ENCODE measurements around the gene C5orf46.
A peak's percentile ranks its signal among the peaks of the same experiment; 100 is the strongest.

Gene C5orf46

GRCh38 chr5:147863454-147864158 is 42.7 kb downstream of the C5orf46 start:
- Mint-ChIP-seq H3K4me1 (no peaks in the 10 kb centered on the region), H3K4me3 (no peak overlapping the region)

DNA sequence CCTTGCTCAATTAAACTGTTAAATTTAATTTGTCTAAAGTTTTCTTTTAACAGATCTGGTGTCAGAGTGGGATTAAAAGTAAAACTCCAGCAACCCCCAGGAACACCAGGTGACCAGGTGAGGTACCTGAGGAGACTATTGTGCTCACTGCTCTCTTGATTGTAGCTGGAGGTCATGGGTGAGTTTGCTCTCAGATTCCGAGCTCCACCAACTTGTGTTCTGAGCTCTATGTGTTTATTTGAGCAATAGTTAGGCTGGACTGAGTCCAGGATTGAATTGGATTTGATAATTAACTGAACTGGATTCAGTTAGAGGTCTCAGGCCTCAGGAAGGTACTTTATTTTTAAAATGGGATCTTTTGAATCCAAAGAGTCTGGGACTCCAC is 45.7 kb downstream of the C5orf46 start:
- H3K27me3 Mint-ChIP-seq: peaks cover 13% of the 10 kb centered on the region

More at GRCh38 chr5:147863454-147864158, 42.7 kb downstream of the C5orf46 start:
- H3K9me3 Mint-ChIP-seq: no peaks in the 10 kb centered on the region
- no peaks in the 10 kb centered on the region for H3K36me3 Mint-ChIP-seq (ENCODE audit: insufficient read depth)
- H3K27ac Mint-ChIP-seq (ENCODE audit: low read depth): no peak overlapping the region
- peaks cover 32% of the 10 kb centered on the region for H3K27me3 Mint-ChIP-seq
- no peak for DNase-seq (ENCODE audit: low spot score in 2 of 2)
- no peak for ATAC-seq (replicated peaks; ENCODE audit: extremely low read depth, poor library complexity, severe bottlenecking)

GRCh38 chr5:147859962-147860640 is 46.2 kb downstream of the C5orf46 start:
- H3K4me3 Mint-ChIP-seq: no peak overlapping the region
- DNase-seq (ENCODE audit: low spot score in 2 of 2): no peak
- no peak for ATAC-seq (replicated peaks; ENCODE audit: extremely low read depth, poor library complexity, severe bottlenecking)
- H3K36me3 Mint-ChIP-seq (ENCODE audit: insufficient read depth): no peaks in the 10 kb centered on the region
- H3K9me3 Mint-ChIP-seq: no peaks in the 10 kb centered on the region
- no peaks in the 10 kb centered on the region for H3K4me1 Mint-ChIP-seq
- H3K27me3 Mint-ChIP-seq: peaks cover 9% of the 10 kb centered on the region
- H3K27ac Mint-ChIP-seq (ENCODE audit: low read depth): no peak overlapping the region

More for the DNA sequence above, 45.7 kb downstream of the C5orf46 start:
- no peaks in the 10 kb centered on the region for H3K36me3 Mint-ChIP-seq (ENCODE audit: insufficient read depth)
- H3K27ac Mint-ChIP-seq (ENCODE audit: low read depth): no peak overlapping the region
- no peak for DNase-seq (ENCODE audit: low spot score in 2 of 2)
- H3K4me3 Mint-ChIP-seq: no peak overlapping the region
- H3K9me3 Mint-ChIP-seq: no peaks in the 10 kb centered on the region
- no peaks in the 10 kb centered on the region for H3K4me1 Mint-ChIP-seq
- no peak for ATAC-seq (replicated peaks; ENCODE audit: extremely low read depth, poor library complexity, severe bottlenecking)

- H3K4me3 Mint-ChIP-seq: no peak overlapping the region
Observed at GRCh38 chr5:147858565-147858964, 47.8 kb downstream of the C5orf46 start.

GRCh38 chr5:147857302-147858129 is 48.8 kb downstream of the C5orf46 start:
- peak in 1 of 2 donors; percentile 21 for DNase-seq (ENCODE audit: low spot score in 2 of 2)
- no peak for ATAC-seq (replicated peaks; ENCODE audit: extremely low read depth, poor library complexity, severe bottlenecking)
- peaks cover 17% of the 10 kb centered on the region for H3K27me3 Mint-ChIP-seq

More at GRCh38 chr5:147858565-147858964, 47.8 kb downstream of the C5orf46 start:
- H3K36me3 Mint-ChIP-seq (ENCODE audit: insufficient read depth): no peaks in the 10 kb centered on the region
- H3K27me3 Mint-ChIP-seq: peaks cover 17% of the 10 kb centered on the region
- H3K4me1 Mint-ChIP-seq: no peaks in the 10 kb centered on the region
- DNase-seq (ENCODE audit: low spot score in 2 of 2) (no peak), ATAC-seq (replicated peaks; ENCODE audit: extremely low read depth, poor library complexity, severe bottlenecking) (no peak)
- no peaks in the 10 kb centered on the region for H3K9me3 Mint-ChIP-seq
- no peak overlapping the region for H3K27ac Mint-ChIP-seq (ENCODE audit: low read depth)

DNA sequence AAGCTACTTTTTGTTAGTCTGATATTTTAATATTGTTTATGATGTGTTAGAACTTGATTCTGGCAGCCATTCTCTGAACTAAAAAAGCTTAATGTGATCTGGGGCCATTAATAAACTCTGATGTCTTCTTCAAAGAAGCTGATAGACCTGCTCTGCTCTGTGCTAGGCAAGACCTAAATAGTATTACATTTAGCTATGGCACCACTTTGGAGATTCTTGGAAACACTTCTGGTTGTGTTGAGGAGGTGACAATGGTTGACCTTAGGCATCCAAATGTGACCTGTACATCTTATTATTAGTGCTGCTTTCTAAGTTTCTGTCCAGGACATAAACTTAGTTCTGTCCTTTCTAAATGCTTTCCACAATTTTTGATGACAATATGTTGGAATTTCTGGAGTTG is 49.5 kb downstream of the C5orf46 start:
- ATAC-seq (replicated peaks; ENCODE audit: extremely low read depth, poor library complexity, severe bottlenecking): no peak
- Mint-ChIP-seq H3K9me3 (no peaks in the 10 kb centered on the region), H3K27ac (ENCODE audit: low read depth) (no peak overlapping the region)

More at GRCh38 chr5:147857302-147858129, 48.8 kb downstream of the C5orf46 start:
- no peak overlapping the region for H3K4me3 Mint-ChIP-seq
- no peaks in the 10 kb centered on the region for H3K9me3 Mint-ChIP-seq
- H3K27ac Mint-ChIP-seq (ENCODE audit: low read depth): no peak overlapping the region
- H3K4me1 Mint-ChIP-seq: no peaks in the 10 kb centered on the region
- no peaks in the 10 kb centered on the region for H3K36me3 Mint-ChIP-seq (ENCODE audit: insufficient read depth)

DNA sequence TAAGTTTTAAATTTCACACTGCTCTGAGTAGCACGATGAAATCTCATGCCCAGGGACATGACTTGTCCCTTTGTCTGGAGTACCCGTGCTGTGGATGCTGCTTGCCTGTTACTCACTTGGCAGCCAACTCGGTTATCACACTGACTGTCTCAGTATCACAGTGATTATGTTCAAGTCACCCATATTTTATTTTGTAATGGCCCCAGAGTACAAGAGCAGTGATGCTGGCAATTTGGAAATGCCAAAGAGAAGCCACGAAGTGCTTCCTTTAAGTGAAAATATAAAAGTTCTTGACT is 50.6 kb downstream of the C5orf46 start:
- DNase-seq (ENCODE audit: low spot score in 2 of 2): no peak
- Mint-ChIP-seq H3K36me3 (ENCODE audit: insufficient read depth) (no peaks in the 10 kb centered on the region), H3K27ac (ENCODE audit: low read depth) (no peak overlapping the region), H3K27me3 (peaks cover 17% of the 10 kb centered on the region), H3K4me3 (no peak overlapping the region), H3K4me1 (no peaks in the 10 kb centered on the region), H3K9me3 (no peaks in the 10 kb centered on the region)
- no peak for ATAC-seq (replicated peaks; ENCODE audit: extremely low read depth, poor library complexity, severe bottlenecking)

More for the DNA sequence above, 49.5 kb downstream of the C5orf46 start:
- H3K4me3 Mint-ChIP-seq: no peak overlapping the region
- no peaks in the 10 kb centered on the region for H3K4me1 Mint-ChIP-seq
- no peaks in the 10 kb centered on the region for H3K36me3 Mint-ChIP-seq (ENCODE audit: insufficient read depth)
- H3K27me3 Mint-ChIP-seq: peaks cover 17% of the 10 kb centered on the region
- no peak for DNase-seq (ENCODE audit: low spot score in 2 of 2)

DNA sequence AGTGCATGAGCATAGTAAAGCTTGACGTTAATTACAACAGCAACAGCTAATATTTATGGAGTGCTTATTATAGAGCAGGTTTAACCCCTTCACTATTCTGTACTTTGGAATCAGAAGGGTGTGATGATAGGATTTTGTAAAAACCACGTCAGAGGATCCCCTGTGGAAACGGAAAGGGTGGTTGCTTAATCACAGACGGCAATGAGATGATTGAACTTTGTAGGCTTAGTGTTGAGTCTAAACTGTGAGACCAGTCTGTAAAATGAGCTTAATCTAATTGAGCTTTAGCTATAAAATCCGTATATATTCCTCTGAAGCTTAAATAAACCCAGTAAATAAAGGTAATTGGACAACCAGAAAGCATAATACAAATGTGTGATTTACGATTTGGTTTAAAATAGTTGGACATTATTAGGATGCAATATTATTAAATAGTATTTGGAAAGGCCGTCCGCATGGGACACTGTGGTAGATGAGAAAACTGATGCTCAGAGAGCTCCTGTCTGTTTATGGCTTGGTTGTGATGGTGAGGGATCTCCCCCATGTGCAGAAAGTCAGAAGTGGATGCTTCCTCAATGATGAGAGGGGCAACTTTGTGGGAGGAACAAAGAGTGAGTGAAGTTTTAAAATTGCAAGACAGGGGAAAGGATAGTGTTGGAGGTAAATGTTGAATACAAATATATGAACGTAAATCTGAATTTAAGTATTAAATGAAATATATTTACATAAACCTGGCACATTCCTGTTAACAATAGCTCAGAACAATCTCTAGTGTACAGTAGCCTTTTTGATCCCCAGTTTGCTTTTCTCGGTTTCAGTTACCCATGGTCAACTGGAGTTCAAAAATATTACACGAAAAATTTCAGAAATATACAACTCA is 51.2 kb downstream of the C5orf46 start:
- H3K27ac Mint-ChIP-seq (ENCODE audit: low read depth): no peak overlapping the region
- no peaks in the 10 kb centered on the region for H3K4me1 Mint-ChIP-seq
- DNase-seq (ENCODE audit: low spot score in 2 of 2) (no peak), ATAC-seq (replicated peaks; ENCODE audit: extremely low read depth, poor library complexity, severe bottlenecking) (no peak)
- H3K4me3 Mint-ChIP-seq: no peak overlapping the region
- peaks cover 17% of the 10 kb centered on the region for H3K27me3 Mint-ChIP-seq
- H3K9me3 Mint-ChIP-seq: no peaks in the 10 kb centered on the region
- no peaks in the 10 kb centered on the region for H3K36me3 Mint-ChIP-seq (ENCODE audit: insufficient read depth)

DNA sequence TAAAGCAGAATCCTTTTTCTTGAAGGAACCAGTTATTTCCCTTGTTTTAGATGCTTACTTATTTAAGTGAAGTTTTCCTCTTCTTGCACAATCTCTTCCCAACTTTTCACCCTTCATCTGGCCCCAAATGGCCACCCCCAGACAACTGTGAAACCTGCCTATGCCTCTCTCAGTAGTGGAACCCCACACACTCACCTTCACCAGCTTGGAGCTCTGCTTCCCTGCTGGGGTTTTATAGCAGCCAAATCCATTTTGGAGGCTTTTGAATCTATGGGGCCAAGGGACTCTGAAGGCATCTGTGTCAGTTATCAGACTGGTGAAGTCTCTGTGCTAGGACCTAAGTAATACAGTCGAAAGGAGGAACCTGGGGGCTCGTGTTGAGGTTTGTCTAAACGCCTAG is 52.0 kb downstream of the C5orf46 start:
- no peaks in the 10 kb centered on the region for H3K4me1 Mint-ChIP-seq
- no peaks in the 10 kb centered on the region for H3K9me3 Mint-ChIP-seq
- no peak overlapping the region for H3K27ac Mint-ChIP-seq (ENCODE audit: low read depth)
- ATAC-seq (replicated peaks; ENCODE audit: extremely low read depth, poor library complexity, severe bottlenecking) (no peak), DNase-seq (ENCODE audit: low spot score in 2 of 2) (no peak)
- peaks cover 22% of the 10 kb centered on the region for H3K27me3 Mint-ChIP-seq
- no peak overlapping the region for H3K4me3 Mint-ChIP-seq
- H3K36me3 Mint-ChIP-seq (ENCODE audit: insufficient read depth): no peaks in the 10 kb centered on the region

DNA sequence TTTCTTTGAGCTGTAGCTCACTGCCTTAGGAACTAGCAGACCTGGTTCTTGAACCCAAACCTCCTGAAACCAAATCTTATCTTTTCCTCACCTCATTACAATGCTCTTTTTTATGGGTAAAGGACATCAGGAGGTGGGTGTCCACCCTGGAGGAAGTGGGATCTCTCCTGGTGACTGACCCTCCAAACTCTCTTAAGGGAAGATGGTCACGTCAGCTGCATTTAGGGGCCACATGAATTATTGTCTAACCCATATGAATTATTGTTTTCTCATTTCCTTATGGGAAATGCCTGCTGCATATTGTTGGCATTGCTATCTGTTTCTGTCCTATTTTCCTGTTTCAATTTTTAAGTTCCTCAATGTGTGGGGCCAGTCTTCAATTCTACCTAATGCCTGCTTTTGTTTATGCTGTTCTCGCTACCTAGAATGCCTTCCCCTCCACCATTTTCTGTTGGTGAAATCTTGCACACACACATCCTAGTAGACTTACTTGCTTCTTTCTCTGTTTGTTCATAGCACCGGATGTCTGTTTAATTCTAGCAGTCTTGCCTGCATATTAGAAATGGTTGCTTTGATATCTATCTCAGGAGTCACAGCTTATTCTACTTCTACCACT is 52.9 kb downstream of the C5orf46 start:
- no peak for DNase-seq (ENCODE audit: low spot score in 2 of 2)
- Mint-ChIP-seq H3K4me3 (no peak overlapping the region), H3K4me1 (no peaks in the 10 kb centered on the region), H3K27me3 (peaks cover 26% of the 10 kb centered on the region), H3K27ac (ENCODE audit: low read depth) (no peak overlapping the region), H3K36me3 (ENCODE audit: insufficient read depth) (no peaks in the 10 kb centered on the region), H3K9me3 (no peaks in the 10 kb centered on the region)
- ATAC-seq (replicated peaks; ENCODE audit: extremely low read depth, poor library complexity, severe bottlenecking): no peak

DNA sequence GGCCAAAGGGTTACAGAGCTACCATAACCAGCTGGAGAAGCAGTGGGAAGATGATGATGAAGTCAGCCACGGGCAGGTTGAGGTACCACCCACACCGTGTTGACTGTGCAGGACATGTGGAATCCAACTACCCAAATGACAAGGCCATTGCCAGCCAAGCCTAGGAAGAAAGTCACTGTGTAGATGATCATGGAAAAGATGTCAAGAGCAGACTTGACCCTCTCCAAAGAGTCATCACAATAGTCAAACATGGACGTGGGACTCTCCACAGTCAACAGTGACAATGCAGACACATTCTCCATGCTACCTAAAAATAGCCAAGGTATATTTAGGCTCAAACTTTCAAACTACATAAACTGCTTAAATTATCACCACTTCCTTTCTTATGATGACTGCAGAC is 54.0 kb downstream of the C5orf46 start:
- H3K27ac Mint-ChIP-seq (ENCODE audit: low read depth): no peak overlapping the region
- no peaks in the 10 kb centered on the region for H3K36me3 Mint-ChIP-seq (ENCODE audit: insufficient read depth)

GRCh38 chr5:147851578-147851977 is 54.8 kb downstream of the C5orf46 start:
- Mint-ChIP-seq H3K4me1 (no peaks in the 10 kb centered on the region), H3K4me3 (no peak overlapping the region), H3K9me3 (no peaks in the 10 kb centered on the region), H3K36me3 (ENCODE audit: insufficient read depth) (no peaks in the 10 kb centered on the region), H3K27ac (ENCODE audit: low read depth) (no peak overlapping the region), H3K27me3 (peaks cover 42% of the 10 kb centered on the region)
- DNase-seq (ENCODE audit: low spot score in 2 of 2): no peak
- ATAC-seq (replicated peaks; ENCODE audit: extremely low read depth, poor library complexity, severe bottlenecking): no peak

More for the DNA sequence above, 54.0 kb downstream of the C5orf46 start:
- ATAC-seq (replicated peaks; ENCODE audit: extremely low read depth, poor library complexity, severe bottlenecking) (no peak), DNase-seq (ENCODE audit: low spot score in 2 of 2) (no peak)
- H3K9me3 Mint-ChIP-seq: no peaks in the 10 kb centered on the region
- H3K27me3 Mint-ChIP-seq: peaks cover 34% of the 10 kb centered on the region
- no peaks in the 10 kb centered on the region for H3K4me1 Mint-ChIP-seq
- H3K4me3 Mint-ChIP-seq: no peak overlapping the region

Data from central memory CD8-positive, alpha-beta T cell (primary cell).